ENCODE measurements around the gene B9D2.

- TF ChIP-seq CTCF (tag by site-specific recombination; IDR thresholded peaks at IDR 0.05) (no peak), ZNF311 (tag by site-specific recombination; IDR thresholded peaks at IDR 0.05; ENCODE audit: borderline replicate concordance) (no peak), ZNF157 (tag by site-specific recombination; IDR thresholded peaks at IDR 0.05) (no peak), ZNF404 (tag by site-specific recombination; IDR thresholded peaks at IDR 0.05) (no peak), ZNF292 (tag by site-specific recombination; IDR thresholded peaks at IDR 0.05; ENCODE audit: borderline replicate concordance, low read depth) (no peak), PATZ1 (tag by site-specific recombination; IDR thresholded peaks at IDR 0.05) (peak; percentile 56), ZNF639 (tag by site-specific recombination; IDR thresholded peaks at IDR 0.05) (no peak), ZBTB7A (tag by site-specific recombination; IDR thresholded peaks at IDR 0.05; ENCODE audit: low read depth) (no peak), ZNF174 (tag by site-specific recombination; IDR thresholded peaks at IDR 0.05) (no peak), KLF16 (tag by site-specific recombination; IDR thresholded peaks at IDR 0.05) (no peak), KLF7 (tag by site-specific recombination; IDR thresholded peaks at IDR 0.05; ENCODE audit: borderline replicate concordance) (peak; percentile 73; the same call in 1 of the 2 replicates)
Observed at GRCh38 chr19:41363753-41364523, at the start of gene B9D2.
